NCI-H1105 treated with DMSO at 0.1 percent for 48 hours (cell line): Measurements from ENCODE around the gene NFIA.
A peak's percentile ranks its signal among the peaks of the same experiment; 100 is the strongest.

ENCODE experiments used
- DNase-seq: peaks from one replicate; lab custom pipeline; 2025; lab: John Stamatoyannopoulos, UW

NFIA gene

DNA sequence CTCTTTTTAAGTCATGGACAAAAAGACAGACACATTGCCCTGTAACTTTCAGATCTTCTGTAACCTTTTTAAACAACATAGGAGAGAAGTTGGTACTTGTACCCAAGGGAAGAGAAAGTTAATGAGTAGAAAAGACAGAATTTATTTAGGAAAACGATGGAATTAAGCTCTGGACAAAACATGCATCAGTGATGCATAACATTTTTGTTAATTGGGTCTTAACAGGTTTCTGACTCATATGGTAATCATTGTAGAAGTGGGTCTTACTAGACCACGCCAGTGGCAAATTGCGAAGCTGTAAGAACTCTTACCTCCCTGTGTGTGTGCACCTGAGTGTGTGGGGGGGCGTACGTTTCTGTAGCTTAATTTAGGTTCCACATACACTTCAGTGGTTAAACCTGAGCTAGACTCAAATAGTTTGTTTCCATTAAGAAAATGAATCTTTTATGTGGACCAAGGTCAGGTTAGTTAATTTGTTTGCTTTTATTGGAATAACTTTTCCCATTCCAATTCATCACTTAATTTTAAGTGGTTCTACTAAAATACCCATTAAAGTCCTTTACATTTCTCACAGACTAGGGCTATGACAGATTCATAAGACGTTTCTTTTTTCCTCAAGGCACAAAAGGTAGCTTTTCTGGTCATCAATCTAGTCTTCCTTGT is 48.1 kb downstream of the NFIA start:
- peak; percentile 28 for DNase-seq

DNA sequence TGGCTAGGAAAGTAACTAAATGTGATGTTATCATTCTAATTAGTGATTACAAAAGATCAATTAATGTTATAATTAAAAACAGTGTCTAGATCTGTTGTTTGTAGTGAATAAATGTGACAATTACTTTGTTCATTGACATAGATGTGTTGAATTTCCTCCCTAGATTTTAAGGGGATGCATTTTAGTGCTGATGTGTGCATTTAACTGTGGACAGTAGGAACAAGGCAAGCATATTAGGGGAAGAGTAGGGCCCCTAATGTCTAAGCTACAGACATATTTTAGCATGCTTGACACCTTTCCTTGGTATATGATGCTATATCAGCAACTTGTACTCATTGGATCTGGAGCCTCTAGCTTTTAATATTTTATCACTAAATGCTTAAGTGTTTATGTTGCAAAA is 48.9 kb downstream of the NFIA start:
- DNase-seq, result no peak

DNA sequence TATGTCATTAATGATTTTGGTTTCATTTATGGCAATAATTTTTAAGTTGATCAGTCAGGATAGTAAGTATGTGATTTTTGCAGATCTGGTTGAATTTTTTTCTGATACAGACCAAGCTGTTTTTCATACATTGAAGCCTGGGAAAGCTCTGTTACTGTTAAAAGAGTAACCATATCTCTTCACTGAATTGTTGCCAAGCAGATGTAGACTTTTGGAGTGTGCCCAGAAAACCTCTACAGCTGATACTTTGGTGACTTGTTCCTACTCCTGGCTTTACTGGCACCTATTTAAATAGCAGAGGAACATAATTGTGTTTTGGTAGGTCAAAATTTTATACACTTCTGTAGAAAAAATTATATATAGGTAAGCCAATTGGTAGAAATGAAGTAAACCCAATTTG is 49.4 kb downstream of the NFIA start:
- peak; percentile 79 for DNase-seq

DNA sequence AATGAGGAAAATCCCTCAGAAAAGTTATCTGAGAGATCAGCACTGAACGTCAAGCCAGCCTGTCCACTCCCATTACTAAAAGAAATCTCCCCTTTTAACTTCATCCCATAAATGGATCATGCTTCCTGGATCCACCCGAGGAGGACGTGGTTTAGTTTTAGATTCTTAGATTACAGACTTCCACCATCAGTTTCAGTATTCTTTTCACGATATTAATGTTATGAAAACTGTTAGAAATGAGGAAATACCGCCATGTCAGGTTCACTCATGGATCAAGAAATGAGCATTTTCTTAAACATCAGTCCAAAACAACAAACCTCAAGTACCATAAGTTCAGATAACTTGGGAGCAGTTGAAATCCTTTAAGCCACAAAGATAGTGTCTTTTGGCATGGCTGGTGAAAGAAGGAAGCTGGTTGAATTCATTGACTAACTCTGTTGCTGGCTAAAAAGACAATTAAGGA is 49.8 kb downstream of the NFIA start:
- no peak for DNase-seq

DNA sequence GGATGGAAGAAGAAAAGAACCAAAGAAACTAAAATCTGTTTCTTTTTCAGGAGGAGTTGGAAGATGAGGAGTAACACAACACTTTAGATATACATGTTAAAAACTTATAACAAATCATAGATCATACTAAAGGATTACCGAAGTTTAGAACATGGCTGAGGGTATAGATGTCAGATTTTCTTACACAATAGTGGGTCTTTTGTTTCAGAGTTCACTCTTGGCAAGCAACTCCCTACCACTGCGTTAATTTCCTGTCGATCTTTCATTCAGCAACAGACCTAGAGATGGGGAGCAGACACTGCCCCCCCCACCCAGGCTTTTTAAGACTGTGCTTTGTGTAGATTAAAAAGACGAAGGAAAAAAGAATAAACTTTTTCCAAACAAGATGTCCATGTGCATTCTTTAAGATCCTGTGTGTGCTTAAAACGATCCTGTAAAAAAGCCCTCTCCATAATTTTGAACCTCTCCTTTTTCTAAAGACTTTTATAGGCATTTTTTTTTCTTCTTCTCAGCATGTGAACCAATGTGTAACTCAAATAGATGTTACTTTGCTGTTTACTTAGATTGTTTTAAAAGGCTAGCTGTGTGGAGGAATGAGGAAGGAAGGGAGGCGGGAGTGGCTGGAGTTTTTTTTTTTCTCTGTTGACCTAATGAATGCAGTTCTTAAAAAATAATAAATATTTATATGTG is 50.4 kb downstream of the NFIA start:
- no peak for DNase-seq

DNA sequence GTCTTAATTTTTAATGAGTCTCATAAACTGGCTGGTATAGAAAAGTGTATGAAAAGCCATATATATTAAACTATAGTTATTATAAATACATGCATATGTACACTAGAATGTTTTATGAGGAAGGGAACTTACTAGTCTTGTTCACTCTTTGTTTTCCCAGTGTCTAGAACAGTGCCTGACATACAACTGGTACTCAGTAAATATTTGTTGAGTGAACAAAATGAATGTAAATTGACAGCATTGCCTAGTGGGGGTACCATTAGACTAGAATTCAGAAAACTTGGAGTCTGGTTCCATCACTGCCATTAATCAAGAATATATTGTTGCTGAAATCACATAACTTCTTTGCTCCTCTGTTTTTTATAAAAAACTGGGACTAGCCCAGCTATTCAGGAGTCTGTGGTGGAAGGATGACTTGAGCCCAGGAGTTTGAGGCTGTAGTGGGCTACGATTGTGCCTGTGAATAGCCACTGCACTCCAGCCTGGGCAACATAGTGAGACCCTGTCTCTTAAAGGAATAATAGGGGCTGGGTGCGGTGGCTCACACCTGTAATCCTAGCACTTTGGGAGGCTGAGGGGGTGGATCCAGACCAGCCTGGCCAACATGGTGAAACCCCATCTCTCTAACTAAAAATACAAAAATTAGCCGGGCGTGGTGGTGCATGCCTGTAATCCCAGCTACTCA is 51.1 kb downstream of the NFIA start:
- DNase-seq, result no peak

DNA sequence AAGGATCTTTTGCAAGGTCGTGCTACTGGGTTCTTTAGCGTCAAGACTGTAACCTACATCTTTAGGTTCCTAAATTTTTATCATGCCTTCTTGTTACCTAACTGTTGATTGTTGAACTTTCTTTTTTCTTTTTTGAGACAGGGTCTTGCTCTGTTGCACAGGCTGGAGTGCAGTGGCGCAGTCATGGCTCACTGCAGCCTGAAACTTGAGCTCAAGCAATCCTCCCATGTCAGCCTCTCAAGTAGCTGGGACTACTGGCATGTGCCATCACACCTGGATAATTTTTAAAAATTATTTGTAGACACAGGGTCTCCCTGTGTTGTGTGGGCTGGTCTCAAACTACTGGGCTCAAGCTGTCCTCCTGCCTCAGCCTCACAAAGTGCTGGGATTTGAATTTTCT is 52.9 kb downstream of the NFIA start:
- DNase-seq, result no peak

DNA sequence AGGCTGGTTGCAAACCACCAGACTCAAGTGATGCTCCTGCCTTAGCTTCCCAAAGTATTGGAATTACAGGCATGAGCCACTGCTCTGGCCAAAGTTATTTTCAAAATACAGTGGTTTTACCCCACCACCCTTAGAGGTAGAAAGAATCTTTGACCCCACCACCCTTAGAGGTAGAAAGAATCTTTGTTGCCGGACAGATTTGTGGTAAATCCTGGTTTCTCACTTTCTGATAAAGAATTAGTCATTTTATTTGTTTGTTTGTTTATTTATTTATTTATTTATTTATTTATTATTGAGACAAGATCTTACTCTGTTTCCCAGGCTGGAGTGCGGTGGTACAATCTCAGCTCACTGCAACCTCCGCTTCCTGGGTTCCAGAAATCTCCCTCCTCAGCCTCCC is 55.9 kb downstream of the NFIA start:
- DNase-seq, result no peak

DNA sequence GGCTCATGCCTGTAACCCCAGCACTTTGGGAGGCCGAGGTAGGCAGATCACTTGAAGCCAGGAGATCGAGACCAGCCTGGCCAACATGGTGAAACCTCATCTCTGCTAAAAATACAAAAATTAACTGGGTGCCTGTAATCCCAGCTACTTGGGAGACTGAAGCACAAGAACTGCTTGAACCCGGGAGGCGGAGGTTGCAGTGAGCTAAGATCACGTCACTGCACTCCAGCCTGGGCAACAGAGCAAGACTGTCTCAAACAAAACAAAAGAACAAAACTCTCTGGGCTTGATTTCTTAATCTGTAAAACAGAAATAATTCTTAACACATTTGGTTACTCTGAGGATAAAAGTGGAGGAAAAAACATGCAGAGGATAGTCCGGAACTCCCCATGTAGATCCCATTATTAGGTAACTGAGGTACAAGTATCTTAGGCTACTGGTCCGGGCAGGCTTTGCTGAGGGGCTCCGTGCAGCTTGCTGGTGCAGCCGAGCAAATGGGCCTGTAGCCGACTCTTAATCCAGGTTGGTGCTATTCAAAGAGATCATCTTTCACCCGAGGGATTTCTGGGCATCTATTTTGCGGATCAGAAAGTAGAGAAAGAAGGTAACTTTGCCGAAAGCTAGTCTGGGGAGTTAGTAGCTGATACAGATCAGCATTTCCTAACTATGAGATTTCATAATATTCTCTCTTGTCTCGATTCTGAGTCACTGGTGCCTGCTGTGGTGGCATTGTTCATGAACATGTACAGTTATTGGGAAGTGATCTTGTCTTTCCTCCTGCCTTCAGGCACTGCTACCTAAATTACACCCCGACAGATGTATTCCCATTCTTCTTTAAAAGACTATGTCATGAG is 56.8 kb downstream of the NFIA start:
- no peak for DNase-seq

DNA sequence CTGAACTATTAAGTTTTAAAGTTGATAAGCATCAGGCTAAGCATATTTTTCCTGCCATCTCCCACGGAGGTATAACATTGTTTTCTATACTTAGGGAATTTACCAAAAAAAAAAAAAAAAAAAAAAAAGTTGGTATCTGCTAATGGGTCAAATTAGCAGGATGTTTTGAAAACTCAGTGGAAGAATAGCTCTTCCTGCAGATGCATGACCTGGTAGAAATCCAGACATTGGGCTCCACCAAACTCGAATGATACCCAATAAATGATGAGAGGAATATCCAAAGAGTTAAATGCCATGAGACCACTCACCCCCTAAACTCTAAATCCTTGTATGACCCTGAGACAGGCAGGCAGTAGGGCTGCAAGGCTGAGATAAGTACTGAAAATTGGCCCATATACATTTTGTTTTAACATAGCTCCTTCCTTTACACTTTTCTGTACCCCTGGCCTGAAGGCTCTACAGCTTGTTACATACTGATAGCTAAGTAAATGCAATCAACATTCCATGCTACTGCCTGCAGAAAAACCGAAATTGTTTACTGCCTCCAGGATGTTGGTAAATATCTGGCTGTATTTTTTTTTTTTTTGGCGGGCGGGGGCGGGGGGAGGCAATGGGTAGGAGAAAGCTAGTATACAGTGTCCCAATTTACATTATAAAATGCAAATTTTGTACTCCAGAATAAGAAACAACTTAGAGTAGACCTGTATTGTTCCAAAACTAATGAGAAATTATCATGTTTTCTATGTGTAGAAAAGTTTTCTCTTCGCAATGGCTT is 57.6 kb downstream of the NFIA start:
- DNase-seq, result no peak

DNA sequence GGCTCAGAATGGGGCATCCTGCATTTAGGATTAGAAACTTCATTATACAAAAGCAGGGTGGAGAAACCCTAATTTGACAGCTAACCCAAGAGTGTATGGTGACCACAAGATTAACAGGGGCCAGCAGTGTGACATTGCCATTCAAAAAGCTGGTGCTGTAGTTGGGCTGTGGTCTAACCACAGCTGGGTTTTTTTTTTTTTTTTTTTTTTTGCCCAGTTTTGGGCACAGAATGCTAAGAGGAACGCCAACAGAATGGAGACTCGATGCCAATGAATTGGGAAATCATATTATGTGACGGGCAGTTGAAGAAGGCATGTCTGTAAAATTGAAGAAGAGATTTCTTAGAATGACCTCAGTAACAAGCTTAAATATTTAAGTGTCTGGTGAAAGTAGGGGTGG is 58.4 kb downstream of the NFIA start:
- DNase-seq, result no peak

DNA sequence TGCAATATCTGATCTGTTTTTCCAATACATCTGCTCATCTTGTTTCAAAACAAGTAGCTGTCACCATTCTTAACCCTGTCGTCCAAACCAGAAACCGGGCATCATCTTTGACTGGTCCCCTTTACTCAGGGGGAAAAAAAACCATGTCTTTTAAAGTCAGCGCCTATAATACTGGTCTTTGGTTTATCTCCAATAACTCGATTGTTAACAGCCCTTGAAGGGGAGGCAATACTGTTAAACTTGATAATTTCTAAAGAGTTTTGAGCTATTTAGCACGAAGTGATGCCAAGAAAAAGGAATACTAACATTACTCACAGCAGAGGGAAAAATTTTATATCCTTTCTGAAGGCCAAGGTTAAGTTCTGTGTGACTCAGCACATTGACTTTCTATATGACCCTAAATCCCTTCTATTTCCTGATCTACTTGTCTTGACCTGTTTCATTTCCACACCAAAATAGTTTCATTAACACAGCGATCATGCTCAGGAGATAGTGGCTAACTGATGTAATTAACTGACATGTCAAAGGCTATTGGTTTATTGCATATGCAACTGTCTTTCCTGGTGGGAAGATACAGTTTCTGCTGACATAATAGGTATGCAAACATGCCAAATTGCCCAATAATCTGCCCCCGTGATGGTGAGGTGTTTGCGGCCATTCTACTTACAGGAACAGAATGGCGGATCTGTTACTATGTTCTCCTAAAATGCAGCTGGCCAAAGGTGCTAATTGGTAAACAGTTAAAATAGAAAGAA is 59.1 kb downstream of the NFIA start:
- peak; percentile 91 for DNase-seq

DNA sequence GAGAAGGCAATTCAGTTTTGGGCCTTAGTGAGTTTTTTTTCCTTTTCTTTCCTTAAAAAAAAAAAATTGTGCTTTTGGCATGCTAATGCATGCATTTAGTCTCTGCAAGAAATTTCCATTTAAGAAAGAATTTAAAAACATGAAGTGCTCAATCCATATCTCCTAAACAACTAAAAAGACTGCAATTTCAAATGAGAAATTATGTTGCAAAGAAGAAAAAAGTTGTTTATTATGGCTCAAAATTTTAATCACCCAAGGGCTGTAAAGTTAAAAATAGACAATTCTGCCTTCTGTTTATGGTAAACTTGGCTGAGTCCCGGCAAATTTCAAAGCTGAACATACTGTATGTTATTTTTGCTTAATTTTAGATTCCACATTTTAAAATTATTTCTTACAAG is 59.7 kb downstream of the NFIA start:
- DNase-seq, result no peak

DNA sequence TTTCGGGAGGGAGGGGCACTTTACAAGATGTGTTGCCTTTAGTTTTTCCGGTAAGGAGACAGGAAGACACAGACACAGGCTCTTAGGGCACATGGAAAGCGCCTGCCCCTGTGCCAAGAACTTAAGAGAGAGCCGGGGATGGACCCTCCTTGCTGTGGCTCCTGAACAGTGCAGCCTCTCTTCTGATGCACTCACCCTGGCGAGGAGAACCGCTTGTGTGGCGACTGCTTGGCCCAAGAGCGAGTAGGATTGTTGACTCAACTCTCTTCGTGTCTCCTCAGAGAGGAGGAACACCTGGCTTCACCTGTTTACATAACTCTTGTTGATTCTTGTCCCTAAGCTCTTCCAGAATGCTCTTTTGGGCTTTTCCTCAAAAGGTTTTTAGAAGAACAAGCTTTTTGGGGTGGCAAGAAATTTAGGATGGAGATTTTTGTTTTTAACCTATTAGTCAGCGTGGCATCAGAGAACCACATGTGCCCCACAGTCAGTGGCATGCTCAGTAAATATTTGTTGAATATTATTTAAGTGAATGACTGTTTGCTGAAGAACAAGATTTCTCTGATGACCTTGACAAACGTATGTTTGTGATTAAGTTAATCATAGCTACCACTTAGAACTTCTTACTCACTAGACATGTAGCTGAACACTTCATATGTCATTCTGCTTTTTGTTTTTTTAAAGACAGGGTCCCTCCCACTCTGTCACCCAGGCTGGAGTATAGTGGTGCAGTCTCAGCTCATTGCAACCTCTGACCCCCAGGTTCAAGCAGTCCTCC is 60.6 kb downstream of the NFIA start:
- peak; percentile 84 for DNase-seq

DNA sequence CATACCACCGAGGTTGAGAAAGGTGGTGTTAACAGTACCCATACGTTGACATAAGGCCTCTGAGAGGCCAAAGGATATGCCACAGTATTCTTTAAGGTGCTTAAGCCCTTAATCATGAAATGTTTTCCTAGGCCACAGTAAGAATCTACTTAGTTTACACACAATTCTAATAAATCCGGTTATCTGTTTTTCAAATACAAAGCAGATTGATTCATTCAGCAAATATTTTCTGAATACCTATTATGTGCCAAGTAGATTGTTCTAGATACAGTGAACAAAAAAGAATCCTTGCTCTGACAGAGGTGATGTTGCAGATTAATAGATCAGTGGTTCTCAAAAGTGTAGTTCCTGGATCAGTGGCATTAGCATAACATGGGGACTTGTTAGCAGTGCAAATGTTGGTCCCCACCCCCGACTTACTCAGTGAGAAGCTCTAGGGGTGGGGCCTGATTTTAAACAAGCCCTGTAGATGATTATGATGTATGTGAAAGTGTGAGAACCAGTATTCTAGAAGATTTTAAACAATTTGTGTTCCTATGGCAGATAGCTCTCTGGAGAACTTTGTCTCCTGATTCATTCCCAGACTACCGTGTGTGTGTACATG is 61.6 kb downstream of the NFIA start:
- DNase-seq, result no peak

DNA sequence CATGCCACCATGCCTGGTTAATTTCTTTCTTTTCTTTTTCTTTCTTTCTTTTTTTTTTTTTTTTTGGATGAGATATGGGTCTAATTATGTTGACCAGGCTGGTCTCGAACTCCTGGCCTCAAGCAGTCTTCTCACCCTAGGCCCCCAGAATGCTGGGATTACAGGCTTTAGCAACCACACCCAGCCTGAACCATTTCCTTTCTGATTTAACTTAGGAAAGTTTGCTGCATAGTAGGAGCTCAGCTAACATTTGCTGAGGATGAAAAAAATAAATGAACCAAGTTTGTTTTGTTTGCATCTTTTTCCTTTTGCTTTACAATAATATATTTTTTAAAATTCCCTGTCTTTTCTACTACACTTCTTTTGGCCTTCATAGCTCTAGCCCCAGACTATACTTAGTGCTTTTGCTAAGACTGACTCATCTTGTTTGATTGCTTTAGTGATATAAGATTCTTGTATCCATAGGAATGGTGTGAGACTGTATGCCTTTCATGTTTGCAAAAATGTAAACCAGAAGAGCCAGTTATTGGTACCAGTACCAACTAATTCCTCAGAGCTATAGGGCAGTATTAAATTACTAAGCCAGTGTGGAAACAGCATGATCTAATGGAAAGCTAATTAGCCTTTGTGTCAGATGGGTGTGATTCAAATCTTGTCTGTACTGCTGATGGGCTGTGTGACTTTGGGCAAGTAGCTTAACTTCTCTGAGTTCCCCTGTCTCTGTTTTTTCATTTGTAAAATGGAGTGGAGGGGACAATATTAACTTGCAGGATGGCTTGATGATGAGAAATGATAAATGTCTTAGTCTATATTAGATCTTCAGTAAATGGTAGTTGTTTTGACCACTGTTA is 66.9 kb downstream of the NFIA start:
- no peak for DNase-seq

DNA sequence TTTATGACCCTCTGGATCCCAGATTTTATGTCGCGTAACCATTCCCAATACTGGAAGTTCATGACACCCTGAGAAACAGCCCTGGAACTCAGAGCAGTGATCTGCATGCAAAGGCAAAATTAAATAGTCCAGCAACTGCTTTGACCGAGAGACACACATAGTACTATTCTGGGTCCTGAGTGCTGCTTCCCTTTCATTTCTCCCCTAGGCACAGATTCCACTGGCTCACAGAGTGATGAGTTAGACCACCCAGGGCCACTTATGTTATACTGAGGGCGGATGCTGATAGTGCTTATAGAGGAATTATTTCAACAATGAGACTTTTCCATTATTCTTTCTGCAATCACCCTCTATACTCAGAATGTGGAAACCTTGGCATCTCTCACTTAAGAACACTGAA is 69.2 kb downstream of the NFIA start:
- DNase-seq, result no peak

DNA sequence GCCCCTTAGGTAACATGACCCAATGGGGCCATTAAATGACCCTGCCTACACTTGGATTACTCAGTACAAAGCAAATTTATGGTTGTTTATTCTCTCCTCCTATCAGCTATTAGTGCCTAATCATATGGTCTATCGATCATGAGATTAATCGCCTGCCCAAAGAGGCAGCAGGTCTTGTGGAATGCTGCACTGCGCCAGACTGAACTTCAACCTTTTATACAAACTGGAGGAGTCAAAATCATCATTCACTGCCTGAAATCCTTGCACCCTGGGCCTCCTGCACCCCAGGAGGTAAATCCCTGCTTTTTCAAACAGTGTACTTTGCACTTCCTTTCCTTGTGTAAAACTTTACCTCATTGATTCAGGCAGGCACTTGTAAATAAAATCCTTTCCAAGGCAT is 69.7 kb downstream of the NFIA start:
- no peak for DNase-seq
